Subcutaneous abdominal adipose tissue (tissue), 5 donors: ENCODE results near the gene MAPK9.
"Not testable (repeated sequence)": the region's sequence is repeated elsewhere in the genome, so short reads cannot be mapped to it uniquely, and the experiment has no call there.

Experiments
- H3K27ac ChIP-seq: one replicate; pipeline ENCODE4 v1.7.0; 2013; ENCODE audit warnings: low read depth, mild to moderate bottlenecking, inconsistent platforms, low read length, moderate library complexity
- H3K27me3 ChIP-seq, 5 donors: one replicate each; pipeline ENCODE4 v1.7.0; 2013; ENCODE audit warnings: low read length in 5 of 5, inconsistent platforms in 1 of 5; ENCODE audit not compliant: control insufficient read depth in 5 of 5, insufficient read depth in 4 of 5
- H3K36me3 ChIP-seq, 5 donors: one replicate each; pipeline ENCODE4 v1.7.0; 2013; ENCODE audit warnings: low read length in 5 of 5; ENCODE audit not compliant: control insufficient read depth in 5 of 5, insufficient read depth in 5 of 5
- H3K4me1 ChIP-seq, 5 donors: one replicate each; pipeline ENCODE4 v1.7.0; 2013; ENCODE audit warnings: low read length in 5 of 5, mild to moderate bottlenecking in 3 of 5, moderate library complexity in 1 of 5; ENCODE audit not compliant: control insufficient read depth in 5 of 5, insufficient read depth in 5 of 5
- H3K4me3 ChIP-seq, 5 donors: one replicate each; pipeline ENCODE4 v1.7.0; 2013; ENCODE audit warnings: low read length in 5 of 5, low read depth in 1 of 5
- H3K9ac ChIP-seq, 5 donors: one replicate each; pipeline ENCODE4 v1.7.0; 2013; ENCODE audit warnings: low read length in 5 of 5, mild to moderate bottlenecking in 4 of 5, moderate library complexity in 3 of 5
- H3K9me3 ChIP-seq, 5 donors: one replicate each; pipeline ENCODE4 v1.7.0; 2013; ENCODE audit warnings: low read length in 5 of 5; ENCODE audit not compliant: control insufficient read depth in 5 of 5
- donor health status: healthy.
- donor health status: healthy.
- donor health status: healthy.
- donor health status: healthy.
- donor health status: healthy.

MAPK9 gene

DNA sequence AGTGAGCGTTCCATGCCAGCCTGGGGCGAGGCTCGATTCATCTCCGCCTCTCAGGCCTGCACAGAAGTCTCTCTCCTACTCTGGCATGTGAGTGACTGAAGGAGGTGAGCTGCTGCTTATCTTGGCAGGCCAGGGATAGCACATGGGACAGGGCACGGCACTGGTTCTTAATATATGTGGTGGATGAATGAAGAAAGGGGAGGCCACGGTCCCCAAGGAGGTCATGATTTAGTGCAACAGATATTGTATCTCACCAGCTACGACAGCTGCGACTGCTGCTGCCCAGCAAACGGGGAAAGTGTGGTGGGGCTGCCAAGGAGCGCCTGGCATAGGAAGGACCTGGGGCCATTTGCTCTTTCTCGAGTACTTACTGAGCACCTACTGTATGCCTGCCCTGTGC lies 19.3 kb upstream of the MAPK9 start:
- no peak overlapping the region for H3K4me3 ChIP-seq
- H3K36me3 ChIP-seq: peaks cover 0 to 15% (median 6%) of the 10 kb centered on the region in 5 donors
- H3K27me3 ChIP-seq: no peaks in the 10 kb centered on the region
- H3K9ac ChIP-seq: no peak overlapping the region
- no peak overlapping the region for H3K27ac ChIP-seq
- H3K4me1 ChIP-seq: no peaks in the 10 kb centered on the region
- no peaks in the 10 kb centered on the region for H3K9me3 ChIP-seq

GRCh38 chr5:180306796-180307195 lies 14.9 kb upstream of the MAPK9 start:
- H3K27ac ChIP-seq: no peak overlapping the region
- H3K36me3 ChIP-seq: peaks cover 0 to 28% (median 20%) of the 10 kb centered on the region in 5 donors
- H3K9me3 ChIP-seq: no peaks in the 10 kb centered on the region
- no peak overlapping the region for H3K9ac ChIP-seq
- no peak overlapping the region for H3K4me3 ChIP-seq
- H3K27me3 ChIP-seq: no peaks in the 10 kb centered on the region
- no peaks in the 10 kb centered on the region for H3K4me1 ChIP-seq

- Histone ChIP-seq H3K27me3 (peaks cover 0 to 2% (median 0%) of the 10 kb centered on the region in 5 donors), H3K36me3 (peaks cover 4 to 36% (median 16%) of the 10 kb centered on the region in 5 donors), H3K4me1 (no peaks in the 10 kb centered on the region), H3K27ac (no peak overlapping the region), H3K9ac (no peak overlapping the region), H3K4me3 (no peak overlapping the region), H3K9me3 (no peaks in the 10 kb centered on the region)
Observed at GRCh38 chr5:180305481-180305880, 13.6 kb upstream of the MAPK9 start.

GRCh38 chr5:180304431-180305375 lies 12.8 kb upstream of the MAPK9 start:
- Histone ChIP-seq H3K36me3 (peaks cover 4 to 36% (median 16%) of the 10 kb centered on the region in 5 donors), H3K9me3 (no peaks in the 10 kb centered on the region), H3K27ac (no peak overlapping the region), H3K27me3 (peaks cover 0 to 2% (median 0%) of the 10 kb centered on the region in 5 donors), H3K9ac (no peak overlapping the region), H3K4me3 (no peak overlapping the region), H3K4me1 (no peaks in the 10 kb centered on the region)

GRCh38 chr5:180304016-180304292 lies 12.1 kb upstream of the MAPK9 start:
- Histone ChIP-seq H3K4me1 (no peaks in the 10 kb centered on the region), H3K36me3 (peaks cover 4 to 36% (median 16%) of the 10 kb centered on the region in 5 donors), H3K9ac (no peak overlapping the region), H3K27me3 (peaks cover 0 to 2% (median 0%) of the 10 kb centered on the region in 5 donors), H3K27ac (no peak overlapping the region), H3K4me3 (no peak overlapping the region), H3K9me3 (no peaks in the 10 kb centered on the region)

DNA sequence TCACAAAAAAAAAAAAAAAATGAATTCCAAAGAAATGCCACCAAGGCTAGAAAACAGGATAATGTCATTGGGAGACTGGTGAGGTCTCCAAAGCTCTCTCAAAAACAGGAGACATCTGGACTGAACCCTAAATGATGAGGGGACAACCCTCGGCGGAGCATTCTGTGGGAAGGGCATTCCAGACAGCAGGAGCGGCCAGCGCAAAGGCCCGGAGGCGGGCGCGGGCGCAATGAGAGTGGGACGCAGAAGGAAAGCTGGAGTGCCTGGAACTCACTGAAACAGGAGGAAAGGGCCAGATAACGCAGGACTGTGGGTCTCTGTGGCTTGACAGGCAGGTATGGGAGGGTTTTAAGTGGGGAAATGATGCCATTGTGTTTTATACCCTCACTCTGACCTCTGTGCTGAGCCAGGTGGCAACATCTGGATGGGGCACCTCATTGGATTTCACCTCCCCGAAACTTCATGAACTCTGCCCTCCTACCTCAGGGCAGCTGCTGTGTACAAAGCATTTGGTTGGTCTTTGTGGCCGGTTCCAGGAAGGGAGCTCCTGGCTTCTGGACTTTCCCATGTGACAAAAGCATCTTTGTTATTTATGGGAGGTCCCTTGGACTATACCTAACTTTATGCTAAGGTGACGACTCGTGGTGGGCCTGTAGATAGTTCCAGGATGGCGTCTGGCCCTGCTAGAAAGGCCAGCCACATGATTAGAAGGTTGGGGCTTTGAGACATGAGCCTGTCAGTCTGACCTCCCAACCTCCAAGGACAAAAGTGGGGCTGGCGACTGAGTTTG lies 11.5 kb upstream of the MAPK9 start:
- H3K9me3 ChIP-seq: no peaks in the 10 kb centered on the region
- H3K27me3 ChIP-seq: peaks cover 0 to 2% (median 0%) of the 10 kb centered on the region in 5 donors
- H3K36me3 ChIP-seq: peaks cover 4 to 36% (median 16%) of the 10 kb centered on the region in 5 donors
- no peaks in the 10 kb centered on the region for H3K4me1 ChIP-seq
- H3K4me3 ChIP-seq: no peak overlapping the region
- H3K9ac ChIP-seq: no peak overlapping the region
- no peak overlapping the region for H3K27ac ChIP-seq

- Histone ChIP-seq H3K9ac (no peak overlapping the region), H3K27ac (no peak overlapping the region), H3K36me3 (peaks cover 4 to 36% (median 16%) of the 10 kb centered on the region in 5 donors), H3K4me1 (no peaks in the 10 kb centered on the region), H3K9me3 (no peaks in the 10 kb centered on the region), H3K27me3 (peaks cover 0 to 2% (median 0%) of the 10 kb centered on the region in 5 donors), H3K4me3 (no peak overlapping the region)
Observed at GRCh38 chr5:180302256-180302655, 10.4 kb upstream of the MAPK9 start.

DNA sequence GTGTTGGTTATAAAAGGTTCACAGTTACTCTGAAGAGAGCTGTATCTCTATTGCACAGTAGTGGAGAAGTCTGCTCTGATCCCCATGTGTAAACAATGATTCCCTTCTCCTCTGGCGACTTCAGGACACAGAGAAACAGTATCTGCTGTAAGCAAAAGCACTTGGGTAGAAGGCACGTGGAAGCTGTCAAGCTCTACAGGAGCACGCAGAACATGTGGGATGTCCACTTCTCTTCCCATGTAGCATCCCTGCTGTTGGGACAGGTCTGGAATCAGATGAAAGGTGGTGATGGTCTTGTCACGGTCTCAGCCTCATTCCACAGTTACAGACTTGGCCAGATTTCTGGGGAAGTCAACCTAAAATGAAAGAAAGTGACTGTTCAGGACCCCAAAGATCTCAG lies 9.4 kb upstream of the MAPK9 start:
- Histone ChIP-seq H3K27me3 (peaks cover 0 to 2% (median 0%) of the 10 kb centered on the region in 5 donors), H3K4me1 (no peaks in the 10 kb centered on the region), H3K4me3 (no peak overlapping the region), H3K9me3 (no peaks in the 10 kb centered on the region), H3K27ac (no peak overlapping the region), H3K36me3 (peaks cover 4 to 31% (median 14%) of the 10 kb centered on the region in 5 donors), H3K9ac (no peak overlapping the region)

DNA sequence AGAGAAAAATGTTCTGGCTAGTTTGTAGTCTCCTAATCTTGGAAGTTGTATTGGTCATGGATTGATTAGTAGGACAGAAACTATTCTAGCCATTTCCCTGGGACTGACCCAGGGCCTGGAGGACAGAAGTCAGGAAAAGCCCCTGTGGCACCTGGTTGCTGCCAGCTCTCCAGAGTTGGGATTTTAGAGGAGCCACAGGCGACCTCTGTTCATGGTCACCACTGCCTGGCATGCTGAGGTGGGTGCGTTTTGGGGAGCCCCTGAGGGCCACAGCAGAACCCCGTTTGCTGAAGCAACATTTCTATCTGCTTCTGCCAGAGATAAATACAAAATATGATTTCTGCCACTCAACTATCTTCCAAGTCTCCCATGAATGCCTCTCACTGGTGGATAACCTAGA lies 7.6 kb upstream of the MAPK9 start:
- Histone ChIP-seq H3K36me3 (peaks cover 4 to 23% (median 9%) of the 10 kb centered on the region in 5 donors), H3K9ac (no peak overlapping the region)

DNA sequence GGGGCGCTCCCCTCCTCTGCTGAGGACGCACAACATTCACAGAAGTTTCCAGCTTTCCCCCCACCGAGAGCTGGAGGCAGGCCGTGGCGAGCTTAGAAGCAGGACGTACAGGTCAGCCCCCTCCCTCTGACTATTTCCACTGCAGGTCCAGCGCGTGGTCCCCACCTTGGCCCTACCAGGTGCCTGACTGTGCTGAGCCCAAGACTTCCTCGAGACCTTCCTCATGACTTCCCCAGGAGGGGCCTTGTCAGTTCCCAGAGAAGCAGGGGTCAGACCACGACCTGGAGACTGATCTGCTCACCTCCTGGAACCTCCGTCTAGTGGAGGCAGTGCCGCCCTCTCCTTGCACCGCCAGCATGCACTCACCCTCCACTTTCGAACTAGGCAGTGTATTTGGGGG lies 7.1 kb upstream of the MAPK9 start:
- peaks cover 0 to 19% (median 5%) of the 10 kb centered on the region in 5 donors for H3K36me3 ChIP-seq
- H3K9me3 ChIP-seq, H3K4me1 ChIP-seq, H3K9ac ChIP-seq, H3K4me3 ChIP-seq, H3K27ac ChIP-seq, H3K27me3 ChIP-seq: not testable (repeated sequence)

More for the DNA sequence above, 7.6 kb upstream of the MAPK9 start:
- Histone ChIP-seq H3K27me3 (peaks cover 0 to 2% (median 0%) of the 10 kb centered on the region in 5 donors), H3K27ac (no peak overlapping the region), H3K9me3 (no peaks in the 10 kb centered on the region), H3K4me3 (no peak overlapping the region), H3K4me1 (no peaks in the 10 kb centered on the region)
